ENCODE results near the gene MS4A10.

Gene MS4A10

GRCh38 chr11:60849641-60850520, 64.7 kb downstream of the MS4A10 start:
- DNase-seq (ENCODE audit: low read depth in 2 of 2): no peak
